Hepatocyte (in vitro differentiated cells): ENCODE results near the gene MTRFR. TPM values are rescaled to one million over a fixed set of nuclear protein-coding genes. Genes with fewer than 3 reads are reported as not detected.
A peak's percentile ranks its signal among the peaks of the same experiment; 100 is the strongest.

Source experiments
- DNase-seq: peaks from one replicate; pipeline ENCODE4 v3.0.0-alpha.2; 2016; ENCODE audit warnings: low spot score
- H2AFZ ChIP-seq: fragments of 200-600 bp; sonication (generic); 2 replicates; pipeline ENCODE4 v1.6.0; 2016; ENCODE audit warnings: antibody characterized with exemption, mild to moderate bottlenecking
- H3K27ac ChIP-seq: fragments of 200-600 bp; sonication (generic); 2 replicates; pipeline ENCODE4 v1.5.1; 2016; ENCODE audit warnings: mild to moderate bottlenecking
- H3K27me3 ChIP-seq: fragments of 200-600 bp; sonication (generic); 2 replicates; pipeline ENCODE4 v1.6.1; 2016
- H3K36me3 ChIP-seq: fragments of 200-600 bp; sonication (generic); replicated peaks from 2 replicates; pipeline ENCODE4 v1.5.1; 2016; ENCODE audit warnings: low read depth; ENCODE audit not compliant: insufficient read depth
- H3K4me1 ChIP-seq: fragments of 200-600 bp; sonication (generic); 2 replicates; pipeline ENCODE4 v1.5.1; 2016; ENCODE audit warnings: mild to moderate bottlenecking, moderate library complexity; ENCODE audit not compliant: insufficient read depth
- H3K4me2 ChIP-seq: fragments of 200-600 bp; sonication (generic); 2 replicates; pipeline ENCODE4 v1.6.0; 2016
- H3K4me3 ChIP-seq: fragments of 200-600 bp; sonication (generic); 2 replicates; pipeline ENCODE4 v1.5.1; 2016; ENCODE audit warnings: mild to moderate bottlenecking
- H3K79me2 ChIP-seq: fragments of 200-600 bp; sonication (generic); 2 replicates; pipeline ENCODE4 v1.6.0; 2017; ENCODE audit warnings: mild to moderate bottlenecking
- H3K9me2 ChIP-seq: fragments of 200-600 bp; sonication (generic); replicated peaks from 2 replicates; pipeline ENCODE4 v1.6.0; 2017; ENCODE audit warnings: mild to moderate bottlenecking; ENCODE audit not compliant: insufficient read depth
- H3K9me3 ChIP-seq: fragments of 200-600 bp; sonication (generic); 2 replicates; pipeline ENCODE4 v1.5.1; 2016; ENCODE audit warnings: low read depth, mild to moderate bottlenecking
- H4K20me1 ChIP-seq: fragments of 200-600 bp; sonication (generic); 2 replicates; pipeline ENCODE4 v1.6.0; 2016; ENCODE audit warnings: mild to moderate bottlenecking; ENCODE audit not compliant: insufficient read depth, poor library complexity, severe bottlenecking
- CTCF ChIP-seq: fragments of 200-600 bp; sonication (generic); IDR thresholded peaks from 2 replicates; pipeline ENCODE4 v1.5.1; 2016; ENCODE audit warnings: antibody characterized with exemption, mild to moderate bottlenecking; ENCODE audit not compliant: poor library complexity
- EZH2 ChIP-seq: fragments of 200-600 bp; sonication (generic); IDR thresholded peaks from 2 replicates; pipeline ENCODE4 v1.6.1; 2016; ENCODE audit warnings: antibody characterized with exemption, mild to moderate bottlenecking, borderline replicate concordance
- EZH2phosphoT487 ChIP-seq: fragments of 200-600 bp; sonication (generic); IDR thresholded peaks from one replicate; pipeline ENCODE4 v1.6.1; 2018; ENCODE audit warnings: antibody characterized with exemption, mild to moderate bottlenecking, low read depth, moderate library complexity; ENCODE audit not compliant: unreplicated experiment, severe bottlenecking
- WGBS: methylation state at CpG from one replicate; pipeline ENCODE4 v1.1.6; 2016; ENCODE audit warnings: low lambda C conversion rate; ENCODE audit errors: missing lambda C conversion rate; 5-methylcytosine and 5-hydroxymethylcytosine counted together
- polyA plus RNA-seq: library from polyadenylated mRNA; unstranded; fragments of >200 nt; fragmentation: Nextera tagmentation; extraction: Ambion mirVana; gene quantifications from 2 replicates; pipeline ENCODE4 v1.2.1, GENCODE V29; 2016
- total RNA-seq: library from RNA; depleted of rRNA; stranded (reverse); fragments of >200 nt; gene quantifications from 2 replicates; pipeline ENCODE4 v1.2.3, GENCODE V29; 2014

The MTRFR gene
- total and polyA plus RNA-seq, 2 experiments from 2014 or later = 13.3 to 13.8 TPM

DNA sequence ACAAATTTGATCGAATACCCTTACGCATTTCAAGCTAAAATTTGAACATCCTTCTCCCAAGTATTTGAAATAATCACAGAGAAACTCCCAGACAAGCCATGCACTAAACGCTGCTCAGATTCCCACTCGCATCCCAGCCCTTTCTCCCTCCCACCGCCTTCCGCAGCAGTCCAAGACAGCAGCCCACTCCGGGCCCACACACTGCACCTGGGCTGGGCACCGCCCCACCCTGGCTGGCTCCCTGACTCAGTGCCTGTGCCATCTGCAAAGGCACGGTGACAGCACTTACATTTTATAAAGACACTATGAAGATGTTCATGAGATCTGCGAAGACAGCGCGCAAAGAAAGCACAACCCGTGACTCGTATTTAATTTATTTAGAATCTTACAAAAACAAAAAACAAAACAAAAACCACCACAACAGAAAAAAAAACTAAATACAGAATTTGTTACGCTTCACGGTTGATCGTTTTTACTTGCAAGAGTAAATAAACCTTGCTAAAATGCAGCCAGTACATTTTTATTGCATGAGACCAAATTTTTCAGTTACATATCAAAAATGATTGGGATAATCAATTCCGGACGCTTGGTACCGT, 55.6 kb downstream of the MTRFR start:
- 97% methylated on average over 20 of the region's 20 CpGs for WGBS
- Histone ChIP-seq H4K20me1 (no peaks in the 10 kb centered on the region), H3K4me1 (no peaks in the 10 kb centered on the region), H3K27me3 (no peaks in the 10 kb centered on the region), H3K9me3 (no peaks in the 10 kb centered on the region), H3K9me2 (no peaks in the 10 kb centered on the region), H3K4me2 (no peak overlapping the region), H2AFZ (no peak overlapping the region), H3K36me3 (no peaks in the 10 kb centered on the region), H3K79me2 (peaks cover 5% of the 10 kb centered on the region), H3K4me3 (no peak overlapping the region), H3K27ac (no peak overlapping the region)
- TF ChIP-seq CTCF = no peak
- DNase-seq = no peak

GRCh38 chr12:123289911-123290310, 56.7 kb downstream of the MTRFR start:
- no peaks in the 10 kb centered on the region for H3K27me3 ChIP-seq
- no peak overlapping the region for H3K27ac ChIP-seq
- no peak for TF ChIP-seq EZH2phosphoT487
- no peak for TF ChIP-seq EZH2
- no peak for TF ChIP-seq CTCF
- no peak overlapping the region for H3K4me2 ChIP-seq
- no peaks in the 10 kb centered on the region for H3K9me3 ChIP-seq
- peaks cover 5% of the 10 kb centered on the region for H3K79me2 ChIP-seq
- H3K4me1 ChIP-seq = no peaks in the 10 kb centered on the region
- no peak overlapping the region for H2AFZ ChIP-seq
- WGBS = 97% methylated on average over 11 of the region's 11 CpGs
- no peaks in the 10 kb centered on the region for H3K36me3 ChIP-seq
- no peaks in the 10 kb centered on the region for H4K20me1 ChIP-seq
- no peak for DNase-seq
- no peaks in the 10 kb centered on the region for H3K9me2 ChIP-seq
- H3K4me3 ChIP-seq = no peak overlapping the region

- Histone ChIP-seq H3K36me3 (no peaks in the 10 kb centered on the region), H4K20me1 (no peaks in the 10 kb centered on the region), H3K4me1 (no peaks in the 10 kb centered on the region), H3K79me2 (peaks cover 5% of the 10 kb centered on the region), H3K9me2 (no peaks in the 10 kb centered on the region), H2AFZ (no peak overlapping the region), H3K27ac (peak overlapping the region; percentile 17), H3K9me3 (no peaks in the 10 kb centered on the region), H3K27me3 (no peaks in the 10 kb centered on the region), H3K4me2 (no peak overlapping the region), H3K4me3 (no peak overlapping the region)
- peak; percentile 38 for DNase-seq
- 82% methylated on average over 9 of the region's 9 CpGs for WGBS
- TF ChIP-seq EZH2 = no peak
- no peak for TF ChIP-seq CTCF
- TF ChIP-seq EZH2phosphoT487 = no peak
These were observed 60.0 kb downstream of the MTRFR start for GRCh38 chr12:123293178-123293760.

DNA sequence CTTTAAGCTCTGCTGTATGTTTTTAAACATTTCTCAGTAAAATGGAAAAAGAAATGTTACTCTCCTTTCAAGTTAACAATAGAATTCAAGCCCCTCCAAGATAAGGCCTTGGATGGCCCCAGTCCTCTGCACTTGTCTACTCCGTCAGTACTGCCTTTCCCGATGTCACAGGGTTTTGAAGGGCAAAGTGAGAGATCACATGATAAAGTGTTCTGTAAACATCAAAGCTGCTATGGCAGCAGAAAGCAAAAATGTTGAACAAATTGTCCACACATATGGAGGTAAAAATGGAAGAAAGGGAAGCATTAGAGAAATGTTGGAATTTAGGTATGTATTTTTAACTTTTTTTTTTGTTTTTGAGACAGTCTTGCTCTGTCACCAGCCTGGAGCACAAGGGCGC, 71.9 kb downstream of the MTRFR start:
- peak; percentile 41 for DNase-seq
- Histone ChIP-seq H3K4me1 (no peaks in the 10 kb centered on the region), H3K79me2 (no peaks in the 10 kb centered on the region), H3K9me3 (no peaks in the 10 kb centered on the region), H3K27me3 (no peaks in the 10 kb centered on the region), H3K27ac (peak overlapping the region; percentile 61), H3K36me3 (no peaks in the 10 kb centered on the region), H4K20me1 (no peaks in the 10 kb centered on the region), H3K4me2 (no peak overlapping the region), H3K9me2 (no peaks in the 10 kb centered on the region), H2AFZ (no peak overlapping the region), H3K4me3 (no peak overlapping the region)
- TF ChIP-seq CTCF = no peak
- no peak for TF ChIP-seq EZH2
- no peak for TF ChIP-seq EZH2phosphoT487
- WGBS = 68% methylated on average over 3 of the region's 3 CpGs
